H1 (cell line): ENCODE data around the gene DYNLL1. TPM values are rescaled to one million over a fixed set of nuclear protein-coding genes. Genes with fewer than 3 reads are reported as not detected.
A peak's percentile ranks its signal among the peaks of the same experiment; 100 is the strongest.

Experiments
- BRCA1 ChIP-seq: IDR thresholded peaks from 2 replicates; pipeline ENCODE4 v1.6.1; 2012; ENCODE audit warnings: low read depth, low read length, improper control_type of control experiment
- CBX8 ChIP-seq: fragments of 300-800, 300-1000 bp; sonication (generic); IDR thresholded peaks from 2 replicates; pipeline ENCODE4 v1.7.1; 2016; ENCODE audit warnings: low read depth, low read length, borderline replicate concordance
- EGR1 ChIP-seq: IDR thresholded peaks from 2 replicates; pipeline ENCODE4 v1.6.1; 2011; ENCODE audit warnings: low read depth, low read length, borderline replicate concordance
- HDAC6 ChIP-seq: IDR thresholded peaks from one replicate; pipeline ENCODE4 v1.7.1; 2012; ENCODE audit warnings: low read depth, mild to moderate bottlenecking, inconsistent platforms, low read length, moderate library complexity
- KDM4A ChIP-seq: IDR thresholded peaks from one replicate; pipeline ENCODE4 v1.7.1; 2012; ENCODE audit warnings: low read depth, mild to moderate bottlenecking, moderate library complexity, low read length, inconsistent platforms; ENCODE audit not compliant: severe bottlenecking
- MAFK ChIP-seq: IDR thresholded peaks from 2 replicates; pipeline ENCODE4 v1.6.1; 2012; ENCODE audit warnings: low read depth, mild to moderate bottlenecking, improper control_type of control experiment, low read length
- NRF1 ChIP-seq: IDR thresholded peaks from 2 replicates; pipeline ENCODE4 v1.6.1; 2011; ENCODE audit warnings: mild to moderate bottlenecking, low read depth, low read length, improper control_type of control experiment
- RAD21 ChIP-seq, 2 experiments: IDR thresholded peaks in 1 of 2; conservative IDR thresholded peaks in 1 of 2; 2 replicates each; pipeline ENCODE4 v1.6.1; 2011; ENCODE audit warnings: low read depth in 2 of 2, low read length in 2 of 2, improper control_type of control experiment in 1 of 2, inconsistent platforms in 1 of 2, mild to moderate bottlenecking in 1 of 2, moderate library complexity in 1 of 2
- RXRA ChIP-seq: IDR thresholded peaks from 2 replicates; pipeline ENCODE4 v1.6.1; 2011; ENCODE audit warnings: low read depth, mild to moderate bottlenecking, low read length, moderate library complexity; ENCODE audit not compliant: insufficient read depth
- SIRT6 ChIP-seq: IDR thresholded peaks from one replicate; pipeline ENCODE4 v1.7.1; 2012; ENCODE audit warnings: low read length, inconsistent platforms
- SIX5 ChIP-seq: IDR thresholded peaks from 2 replicates; pipeline ENCODE4 v1.6.1; 2011; ENCODE audit warnings: mild to moderate bottlenecking, low read depth, low read length
- SP1 ChIP-seq: IDR thresholded peaks from 2 replicates; pipeline ENCODE4 v1.6.1; 2011; ENCODE audit warnings: low read depth, low read length
- SP4 ChIP-seq: IDR thresholded peaks from 2 replicates; pipeline ENCODE4 v1.6.1; 2012; ENCODE audit warnings: low read length, inconsistent platforms
- SUZ12 ChIP-seq: fragments of 200-600 bp; sonication (generic); IDR thresholded peaks from 2 replicates; pipeline ENCODE4 v1.6.1; 2012; ENCODE audit warnings: mild to moderate bottlenecking, inconsistent platforms, low read length, moderate library complexity, mixed read lengths
- TAF1 ChIP-seq: IDR thresholded peaks from 2 replicates; pipeline ENCODE4 v1.6.1; 2011; ENCODE audit warnings: mild to moderate bottlenecking, low read depth, low read length
- TEAD4 ChIP-seq: IDR thresholded peaks from 2 replicates; pipeline ENCODE4 v1.6.1; 2012; ENCODE audit warnings: low read depth, low read length, inconsistent platforms, mixed read lengths
- YY1 ChIP-seq: IDR thresholded peaks from 2 replicates; pipeline ENCODE4 v1.6.1; 2011; ENCODE audit warnings: low read depth, mild to moderate bottlenecking, low read length
- polyA plus RNA-seq, 7 experiments: library from polyadenylated mRNA; depleted of rRNA in 3 of 7; stranded (reverse) in 5 of 7; unstranded in 2 of 7; fragments of >200 nt in 5 of 7; fragments of 200-250 nt in 2 of 7; gene quantifications; 1 replicate in 5 of 7; 2 replicates in 1 of 7; 4 replicates in 1 of 7; pipeline versions ENCODE4 v1.2.1 to v1.2.3, GENCODE V29; 2011 to 2013; ENCODE audit warnings: missing spikeins in 2 of 7, mixed read lengths in 2 of 7
- total RNA-seq: library from RNA; stranded (reverse); fragmentation: NEBNext Ultra II Directional; extraction: Animal tissue kit (Norgen Biotek cat#: 25700); gene quantifications from 2 replicates; pipeline ENCODE4 v1.2.1, GENCODE V29; 2021
- TF ChIP-seq, protein P1 (sequence below): IDR thresholded peaks from 2 replicates; pipeline ENCODE4 v1.6.1; 2012; ENCODE audit warnings: low read length, inconsistent platforms
- TF ChIP-seq, protein P2 (sequence below): IDR thresholded peaks from 2 replicates; pipeline ENCODE4 v1.6.1; 2011; ENCODE audit warnings: low read depth, mild to moderate bottlenecking, low read length; ENCODE audit not compliant: insufficient read depth

Gene DYNLL1
- total and polyA plus RNA-seq, 2 of the 8 experiments (the other 6 are each of a cell fraction or from before 2014, with no cell fraction given): 423 to 488 TPM

DNA sequence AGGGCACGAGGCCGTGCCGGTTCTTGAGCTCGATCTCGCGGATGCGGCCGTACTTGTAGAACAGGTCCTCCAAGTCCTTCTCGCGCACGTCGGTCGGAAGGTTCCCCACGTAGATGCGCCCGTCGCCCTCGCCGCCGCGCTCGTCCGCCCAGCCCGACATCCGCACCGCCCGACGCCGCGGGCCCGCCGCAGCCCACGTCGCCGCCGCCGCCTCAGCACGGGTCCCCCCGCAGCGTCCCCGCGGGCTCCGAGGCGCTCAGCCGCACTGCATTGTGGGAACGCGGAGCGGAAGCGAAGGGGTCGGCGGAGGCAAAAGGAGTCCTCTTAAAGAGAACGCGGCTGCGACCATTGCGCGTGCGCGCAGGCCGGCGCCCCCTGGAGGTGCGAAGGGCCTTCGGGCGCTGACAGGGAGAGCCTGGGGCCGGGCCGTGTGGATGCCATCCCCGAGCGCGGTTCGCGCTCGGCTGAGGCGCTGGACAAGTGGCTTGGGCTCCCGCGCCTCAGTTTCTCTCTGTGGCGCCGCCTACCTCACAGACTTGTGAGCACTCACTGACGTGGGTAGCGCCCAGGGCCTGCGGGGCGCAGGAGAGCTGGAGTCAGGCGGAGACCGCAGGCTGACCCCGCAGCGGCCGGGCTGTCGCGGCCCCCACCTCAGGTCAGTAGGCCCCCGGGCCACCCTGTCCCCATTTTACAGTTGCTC is 26.3 kb upstream of the DYNLL1 start, which contains the start of gene SRSF9 (continued):
- TF ChIP-seq KDM4A (peak; percentile 29), RXRA (no peak), YY1 (0 out of 2 replicates have a peak, but pooled peaks have one; percentile 25), EGR1 (no peak), CBX8 (no peak), SUZ12 (no peak), MAFK (no peak), SIRT6 (no peak), SP1 (no peak), RAD21 (IDR thresholded peaks at IDR 0.05 in 1 of 2, conservative IDR thresholded peaks at IDR 0.05 in 1 of 2; ENCODE audit: low read depth in 2 of 2, low read length in 2 of 2) (peak in 1 of 2 experiments; percentile 37; a peak in 2 of 4 replicates), TAF1 (peak; percentile 70), SP4 (no peak), BRCA1 (no peak), TEAD4 (peak; percentile 30; the same call in 1 of the 2 replicates), HDAC6 (no peak), SIX5 (no peak), NRF1 (peak; percentile 73)
- TF ChIP-seq, protein P1, sequence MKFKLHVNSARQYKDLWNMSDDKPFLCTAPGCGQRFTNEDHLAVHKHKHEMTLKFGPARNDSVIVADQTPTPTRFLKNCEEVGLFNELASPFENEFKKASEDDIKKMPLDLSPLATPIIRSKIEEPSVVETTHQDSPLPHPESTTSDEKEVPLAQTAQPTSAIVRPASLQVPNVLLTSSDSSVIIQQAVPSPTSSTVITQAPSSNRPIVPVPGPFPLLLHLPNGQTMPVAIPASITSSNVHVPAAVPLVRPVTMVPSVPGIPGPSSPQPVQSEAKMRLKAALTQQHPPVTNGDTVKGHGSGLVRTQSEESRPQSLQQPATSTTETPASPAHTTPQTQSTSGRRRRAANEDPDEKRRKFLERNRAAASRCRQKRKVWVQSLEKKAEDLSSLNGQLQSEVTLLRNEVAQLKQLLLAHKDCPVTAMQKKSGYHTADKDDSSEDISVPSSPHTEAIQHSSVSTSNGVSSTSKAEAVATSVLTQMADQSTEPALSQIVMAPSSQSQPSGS: no peak
- TF ChIP-seq, protein P2, sequence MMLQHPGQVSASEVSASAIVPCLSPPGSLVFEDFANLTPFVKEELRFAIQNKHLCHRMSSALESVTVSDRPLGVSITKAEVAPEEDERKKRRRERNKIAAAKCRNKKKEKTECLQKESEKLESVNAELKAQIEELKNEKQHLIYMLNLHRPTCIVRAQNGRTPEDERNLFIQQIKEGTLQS: 0 out of 2 replicates have a peak, but pooled peaks have one; percentile 35
